ENCODE measurements around the gene NHLRC4. TPM values are rescaled to one million over a fixed set of nuclear protein-coding genes. Genes with fewer than 3 reads are reported as not detected.

Gene NHLRC4
- total RNA-seq, 2 donors from 2014 or later: 0.52 TPM; not detected in 1

DNA sequence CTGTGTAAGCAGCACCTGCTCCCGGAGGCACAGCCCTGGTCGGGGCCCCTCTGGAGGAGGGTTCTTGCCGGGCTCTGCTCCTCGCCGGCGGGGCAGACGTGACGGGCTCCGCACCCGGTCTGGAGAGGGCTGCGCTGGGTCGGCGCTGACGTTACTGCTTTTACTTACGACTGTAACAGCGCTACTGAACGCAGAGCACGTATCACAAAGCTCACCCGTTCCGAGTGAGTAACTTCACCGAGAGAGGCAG is 21.8 kb downstream of the NHLRC4 start:
- Histone ChIP-seq H3K36me3 (replicated peaks in 1 of 2; ENCODE audit: insufficient read depth in 1 of 2, low read depth in 2 of 2) (no peaks in the 10 kb centered on the region), H3K4me1 (peaks cover 70% of the 10 kb centered on the region), H3K4me3 (peak overlapping the region; percentile 44 to 69), H3K27me3 (no peaks in the 10 kb centered on the region), H3K27ac (peak overlapping the region; percentile 98 to 100 (median 99)), H3K9me3 (no peaks in the 10 kb centered on the region)
- WGBS, 2 donors: 0% methylated on average over 21 of the region's 21 CpGs; no CpG with 5 or more reads in 1 of the 2 donors
- peak; percentile 62 to 74 (median 64) for DNase-seq
- TF ChIP-seq CTCF (IDR thresholded peaks at IDR 0.05): no peak
- TF ChIP-seq POLR2A (IDR thresholded peaks at IDR 0.05): peak in 2 of 3 donors; percentile 57 to 58
- intact Hi-C loops (cut with DNase I): no loop called here
- ATAC-seq: no peak

DNA sequence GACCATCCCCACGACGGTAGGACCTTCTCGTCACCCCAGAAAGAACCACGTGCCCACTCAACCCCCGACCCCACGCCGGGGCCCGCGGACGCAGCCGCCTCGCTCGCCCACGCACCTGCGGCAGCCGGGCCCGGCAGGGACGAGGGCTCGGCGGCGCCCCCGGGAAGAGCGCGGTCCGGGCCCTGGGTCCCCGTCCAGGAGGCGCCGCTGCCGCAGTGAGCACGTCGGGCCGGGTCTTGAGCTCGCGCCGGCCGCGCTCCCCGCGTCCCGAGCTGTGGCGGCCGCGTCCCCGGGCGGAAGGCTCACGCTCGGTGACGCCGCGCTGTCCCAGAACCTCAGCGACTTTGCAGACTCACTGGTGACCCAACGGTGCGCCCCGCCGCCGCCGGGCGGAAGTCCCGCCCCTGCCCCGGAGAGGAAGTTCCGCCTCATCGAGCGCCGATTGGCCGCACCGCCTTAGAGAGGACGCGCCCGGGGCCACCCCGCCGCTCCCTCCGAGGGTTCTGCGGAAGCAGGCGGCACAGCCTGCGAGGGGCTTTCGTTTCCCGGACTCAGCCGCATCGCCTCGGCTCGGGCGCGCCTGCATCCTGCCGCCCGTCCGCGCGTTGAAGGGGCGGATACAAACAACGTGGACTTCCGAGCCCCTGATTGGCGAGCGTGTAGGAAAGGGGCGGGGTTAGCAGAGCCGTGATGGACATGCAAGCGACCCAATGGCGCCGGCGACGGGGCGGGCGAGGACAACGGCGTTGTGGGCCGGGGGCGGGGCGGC is 22.3 kb downstream of the NHLRC4 start:
- WGBS, 2 donors: 0% methylated on average over 106 of the region's 107 CpGs; no CpG with 5 or more reads in 1 of the 2 donors
- TF ChIP-seq POLR2A (IDR thresholded peaks at IDR 0.05) (peak; percentile 91 to 97 (median 93)), CTCF (IDR thresholded peaks at IDR 0.05) (no peak)
- no peaks in the 10 kb centered on the region for H3K27me3 ChIP-seq
- peaks cover 70% of the 10 kb centered on the region for H3K4me1 ChIP-seq
- H3K4me3 ChIP-seq: peak overlapping the region; percentile 44 to 69
- no peaks in the 10 kb centered on the region for H3K9me3 ChIP-seq
- intact Hi-C loops (cut with DNase I): no loop called here
- DNase-seq: peak; percentile 97 to 98 (median 98)
- no peaks in the 10 kb centered on the region for H3K36me3 ChIP-seq (replicated peaks in 1 of 2; ENCODE audit: insufficient read depth in 1 of 2, low read depth in 2 of 2)
- peak; percentile 73 for ATAC-seq
- H3K27ac ChIP-seq: peak overlapping the region; percentile 98 to 100 (median 99)

DNA sequence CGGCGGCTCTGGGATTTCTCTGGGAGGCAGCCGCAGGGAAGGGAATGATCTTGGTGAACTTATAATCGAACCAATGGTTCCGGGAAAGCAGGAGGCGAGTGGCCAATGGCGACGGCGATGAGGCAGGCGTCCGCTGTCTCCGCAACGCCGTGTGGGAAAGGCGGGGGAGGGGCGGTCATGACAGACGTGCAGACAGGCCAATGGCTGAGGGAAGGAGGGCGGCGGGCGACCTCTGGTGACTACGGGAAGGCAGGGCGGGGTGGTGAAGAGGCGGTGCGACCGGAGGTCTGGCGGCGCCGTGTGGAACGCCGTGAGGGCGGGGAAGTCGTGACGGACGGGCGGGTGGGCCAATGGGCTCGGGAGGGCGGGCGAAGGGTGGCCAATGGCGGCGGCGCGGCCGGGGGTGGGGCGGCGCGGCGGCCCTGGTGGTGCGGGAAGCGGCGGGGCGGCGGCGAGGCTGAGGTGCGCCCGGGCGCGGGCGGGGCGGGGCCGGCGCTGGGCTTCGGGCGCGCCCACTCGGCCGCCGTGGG is 22.9 kb downstream of the NHLRC4 start, which contains the start of gene RAB40C:
RAB40C (plus strand) TSS at position 409 of the 530 bp plus-strand sequence. CDS start 226 bp downstream, outside the sequence.
- Histone ChIP-seq H3K27ac (peak within 1 kb of the TSS; percentile 98 to 100 (median 99)), H3K9me3 (no peaks in the 10 kb centered on the region), H3K4me1 (peaks cover 73% of the 10 kb centered on the region), H3K4me3 (peak within 1 kb of the TSS; percentile 69 to 79), H3K36me3 (replicated peaks in 1 of 2; ENCODE audit: insufficient read depth in 1 of 2, low read depth in 2 of 2) (no peaks in the 10 kb centered on the region), H3K27me3 (no peaks in the 10 kb centered on the region)
- ATAC-seq: peak; percentile 79
- peak; percentile 99 to 100 (median 99) for DNase-seq
- TF ChIP-seq POLR2A (IDR thresholded peaks at IDR 0.05): no peak
- peak in 4 of 7 experiments; percentile 18 to 36 (median 31) for TF ChIP-seq CTCF (IDR thresholded peaks at IDR 0.05)
- intact Hi-C loops (cut with DNase I): no loop called here
- WGBS, 2 donors: 0% methylated on average over 58 of the region's 67 CpGs; no CpG with 5 or more reads in 1 of the 2 donors

GRCh38 chr16:590188-590814 is 23.5 kb downstream of the NHLRC4 start:
- ATAC-seq: peak; percentile 1
- H3K27ac ChIP-seq: peak overlapping the region; percentile 91 to 96 (median 94)
- H3K4me3 ChIP-seq: peak overlapping the region; percentile 59 to 79
- no peaks in the 10 kb centered on the region for H3K27me3 ChIP-seq
- no peaks in the 10 kb centered on the region for H3K36me3 ChIP-seq (replicated peaks in 1 of 2; ENCODE audit: insufficient read depth in 1 of 2, low read depth in 2 of 2)
- 0% methylated on average over 69 of the region's 71 CpGs; no CpG with 5 or more reads in 1 of the 2 donors for WGBS, 2 donors
- intact Hi-C loops (cut with DNase I): no loop called here
- H3K9me3 ChIP-seq: no peaks in the 10 kb centered on the region
- DNase-seq: peak in 2 of 4 donors; percentile 61
- peak in 1 of 7 experiments; percentile 17 for TF ChIP-seq CTCF (IDR thresholded peaks at IDR 0.05)
- TF ChIP-seq POLR2A (IDR thresholded peaks at IDR 0.05): peak; percentile 47 to 60 (median 47)
- peaks cover 77% of the 10 kb centered on the region for H3K4me1 ChIP-seq

All from body of pancreas (tissue), 4 donors.